ENCODE measurements around the gene MAD1L1.

Gene MAD1L1

DNA sequence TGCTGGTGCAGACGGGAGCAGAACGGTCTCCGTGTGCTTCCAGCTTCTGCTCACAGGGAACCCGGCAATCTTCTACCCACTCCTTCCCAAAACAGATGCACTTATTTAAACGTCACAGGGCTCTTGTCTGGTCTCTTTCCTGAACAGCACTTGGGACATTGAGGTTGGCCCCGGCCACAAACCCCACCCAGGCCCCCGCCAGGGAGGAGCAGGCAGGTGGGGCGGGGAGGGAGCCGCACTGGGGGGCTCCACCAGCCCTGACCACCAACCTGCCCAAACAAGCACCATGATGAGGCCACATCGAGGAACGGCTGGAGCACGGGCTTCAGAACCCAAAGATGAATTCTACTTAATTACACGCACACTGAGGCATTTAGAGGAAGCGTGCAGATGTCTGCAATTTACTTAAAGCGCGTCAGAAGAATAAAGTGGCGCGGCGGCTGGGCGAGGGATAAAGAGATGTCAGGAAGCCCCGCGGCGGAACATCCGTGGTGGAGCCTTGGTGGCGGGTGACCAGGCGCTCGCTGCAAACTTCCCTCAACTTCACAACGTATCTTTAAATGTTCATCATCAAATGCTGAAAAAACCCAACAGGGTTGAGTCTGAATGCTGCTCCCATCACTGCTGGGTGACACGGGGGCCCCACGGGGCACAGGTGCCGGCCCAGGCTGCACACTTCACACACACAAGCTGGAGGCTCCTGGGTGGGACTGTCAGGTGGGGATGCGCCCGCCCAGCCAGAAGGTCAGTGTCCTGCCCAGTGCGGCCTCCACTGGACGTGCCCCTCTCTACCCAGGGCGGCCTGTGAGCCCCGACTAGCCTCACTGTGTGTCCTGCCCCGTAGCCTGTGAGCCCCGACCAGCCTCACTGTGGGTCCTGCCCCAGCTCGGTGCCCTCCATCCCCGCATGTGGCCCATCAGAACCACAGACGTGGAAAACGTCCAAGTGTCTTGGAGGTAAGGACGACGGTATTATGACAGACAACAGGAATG lies 279.2 kb downstream of the MAD1L1 start:
- Histone ChIP-seq H3K4me1 (ENCODE audit: control insufficient read depth, insufficient read depth, low read length) (no peaks in the 10 kb centered on the region), H3K27ac (ENCODE audit: extremely low read depth, low read depth, low read length) (no peak overlapping the region), H3K4me3 (ENCODE audit: low read depth, low read length) (no peak overlapping the region), H3K36me3 (ENCODE audit: control insufficient read depth in 2 of 2, insufficient read depth in 1 of 2, low read length in 2 of 2) (no peaks in the 10 kb centered on the region), H3K9me3 (ENCODE audit: control insufficient read depth, insufficient read depth, low read depth, low read length) (no peaks in the 10 kb centered on the region)
- TF ChIP-seq ZFP41 (tag by site-specific recombination; IDR thresholded peaks at IDR 0.05; ENCODE audit: borderline replicate concordance), result no peak
- no peak for TF ChIP-seq ZNF394 (tag by site-specific recombination; IDR thresholded peaks at IDR 0.05; ENCODE audit: borderline replicate concordance)
- no peak for TF ChIP-seq ZNF561 (tag by site-specific recombination; IDR thresholded peaks at IDR 0.05; ENCODE audit: borderline replicate concordance)
- no peak for TF ChIP-seq ZNF501 (tag by site-specific recombination; IDR thresholded peaks at IDR 0.05)
- TF ChIP-seq ZNF350 (tag by site-specific recombination; IDR thresholded peaks at IDR 0.05), result no peak
- TF ChIP-seq HOXA7 (CRISPR knock-in tag; IDR thresholded peaks at IDR 0.05; ENCODE audit: borderline replicate concordance), result no peak
- no peak for TF ChIP-seq TCF7L2 (IDR thresholded peaks at IDR 0.05; ENCODE audit: borderline replicate concordance, low read depth, low read length)
- no peak for TF ChIP-seq ZNF16 (tag by site-specific recombination; IDR thresholded peaks at IDR 0.05; ENCODE audit: low read depth)
- no peak for TF ChIP-seq ZNF768 (tag by site-specific recombination; IDR thresholded peaks at IDR 0.05)
- TF ChIP-seq SCRT2 (tag by site-specific recombination; IDR thresholded peaks at IDR 0.05), result no peak
- TF ChIP-seq, protein P1, sequence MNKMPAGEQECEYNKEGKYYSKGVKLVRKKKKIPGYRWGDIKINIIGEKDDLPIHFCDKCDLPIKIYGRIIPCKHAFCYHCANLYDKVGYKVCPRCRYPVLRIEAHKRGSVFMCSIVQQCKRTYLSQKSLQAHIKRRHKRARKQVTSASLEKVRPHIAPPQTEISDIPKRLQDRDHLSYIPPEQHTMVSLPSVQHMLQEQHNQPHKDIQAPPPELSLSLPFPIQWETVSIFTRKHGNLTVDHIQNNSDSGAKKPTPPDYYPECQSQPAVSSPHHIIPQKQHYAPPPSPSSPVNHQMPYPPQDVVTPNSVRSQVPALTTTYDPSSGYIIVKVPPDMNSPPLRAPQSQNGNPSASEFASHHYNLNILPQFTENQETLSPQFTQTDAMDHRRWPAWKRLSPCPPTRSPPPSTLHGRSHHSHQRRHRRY (tag by site-specific recombination; IDR thresholded peaks at IDR 0.05), result no peak
- TF ChIP-seq, protein P2, sequence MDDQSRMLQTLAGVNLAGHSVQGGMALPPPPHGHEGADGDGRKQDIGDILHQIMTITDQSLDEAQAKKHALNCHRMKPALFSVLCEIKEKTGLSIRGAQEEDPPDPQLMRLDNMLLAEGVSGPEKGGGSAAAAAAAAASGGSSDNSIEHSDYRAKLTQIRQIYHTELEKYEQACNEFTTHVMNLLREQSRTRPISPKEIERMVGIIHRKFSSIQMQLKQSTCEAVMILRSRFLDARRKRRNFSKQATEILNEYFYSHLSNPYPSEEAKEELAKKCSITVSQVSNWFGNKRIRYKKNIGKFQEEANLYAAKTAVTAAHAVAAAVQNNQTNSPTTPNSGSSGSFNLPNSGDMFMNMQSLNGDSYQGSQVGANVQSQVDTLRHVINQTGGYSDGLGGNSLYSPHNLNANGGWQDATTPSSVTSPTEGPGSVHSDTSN (CRISPR knock-in tag; IDR thresholded peaks at IDR 0.05), result no peak
- no peak for TF ChIP-seq TRIM28 (IDR thresholded peaks at IDR 0.05; ENCODE audit: borderline replicate concordance, low read length)
- no peak for TF ChIP-seq ZBTB8A (tag by site-specific recombination; IDR thresholded peaks at IDR 0.05)
- TF ChIP-seq ZNF654 (tag by site-specific recombination; IDR thresholded peaks at IDR 0.05; ENCODE audit: low read depth), result no peak
- no peak for TF ChIP-seq KLF8 (tag by site-specific recombination; IDR thresholded peaks at IDR 0.05)
- TF ChIP-seq ZFP37 (tag by site-specific recombination; IDR thresholded peaks at IDR 0.05), result no peak
- ChIA-PET CTCF (no interaction called here), POLR2A (no interaction called here)

DNA sequence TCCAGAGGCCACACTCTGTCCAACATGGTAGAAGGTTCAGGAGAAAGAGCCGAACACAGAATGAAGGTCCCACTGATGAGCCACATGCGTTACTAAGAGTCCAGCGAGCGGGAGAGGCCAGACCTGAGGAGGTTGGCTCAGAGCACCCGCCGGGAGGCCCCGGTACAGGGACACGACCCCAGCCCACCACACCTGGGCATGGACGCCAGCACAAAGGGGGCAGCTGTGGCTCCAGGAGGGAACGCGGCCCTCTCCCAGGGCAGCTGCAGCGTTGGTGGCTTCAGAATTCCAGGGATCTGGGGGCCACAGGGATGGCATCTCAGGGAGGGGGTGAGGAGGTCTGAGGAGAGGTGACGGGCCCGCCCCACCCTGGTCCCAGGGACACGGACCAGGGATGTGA lies 280.0 kb downstream of the MAD1L1 start:
- no peaks in the 10 kb centered on the region for H3K4me1 ChIP-seq (ENCODE audit: control insufficient read depth, insufficient read depth, low read length)
- no peak overlapping the region for H3K4me3 ChIP-seq (ENCODE audit: low read depth, low read length)
- H3K27ac ChIP-seq (ENCODE audit: extremely low read depth, low read depth, low read length), result no peak overlapping the region
- H3K9me3 ChIP-seq (ENCODE audit: control insufficient read depth, insufficient read depth, low read depth, low read length), result no peaks in the 10 kb centered on the region
- CTCF ChIA-PET, result no interaction called here
- H3K36me3 ChIP-seq (ENCODE audit: control insufficient read depth in 2 of 2, insufficient read depth in 1 of 2, low read length in 2 of 2), result no peaks in the 10 kb centered on the region
- POLR2A ChIA-PET, result no interaction called here
- TF ChIP-seq, protein P3, sequence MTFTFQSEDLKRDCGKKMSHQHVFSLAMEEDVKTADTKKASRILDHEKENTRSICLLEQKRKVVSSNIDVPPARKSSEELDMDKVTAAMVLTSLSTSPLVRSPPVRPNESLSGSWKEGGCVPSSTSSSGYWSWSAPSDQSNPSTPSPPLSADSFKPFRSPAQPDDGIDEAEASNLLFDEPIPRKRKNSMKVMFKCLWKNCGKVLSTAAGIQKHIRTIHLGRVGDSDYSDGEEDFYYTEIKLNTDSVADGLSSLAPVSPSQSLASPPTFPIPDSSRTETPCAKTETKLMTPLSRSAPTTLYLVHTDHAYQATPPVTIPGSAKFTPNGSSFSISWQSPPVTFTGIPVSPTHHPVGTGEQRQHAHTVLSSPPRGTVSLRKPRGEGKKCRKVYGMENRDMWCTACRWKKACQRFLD (tag by site-specific recombination; IDR thresholded peaks at IDR 0.05), result no peak
- TF ChIP-seq GLIS1 (tag by site-specific recombination; IDR thresholded peaks at IDR 0.05), result no peak
- no peak for TF ChIP-seq ZFP69B (tag by site-specific recombination; IDR thresholded peaks at IDR 0.05)
- TF ChIP-seq, protein P4, sequence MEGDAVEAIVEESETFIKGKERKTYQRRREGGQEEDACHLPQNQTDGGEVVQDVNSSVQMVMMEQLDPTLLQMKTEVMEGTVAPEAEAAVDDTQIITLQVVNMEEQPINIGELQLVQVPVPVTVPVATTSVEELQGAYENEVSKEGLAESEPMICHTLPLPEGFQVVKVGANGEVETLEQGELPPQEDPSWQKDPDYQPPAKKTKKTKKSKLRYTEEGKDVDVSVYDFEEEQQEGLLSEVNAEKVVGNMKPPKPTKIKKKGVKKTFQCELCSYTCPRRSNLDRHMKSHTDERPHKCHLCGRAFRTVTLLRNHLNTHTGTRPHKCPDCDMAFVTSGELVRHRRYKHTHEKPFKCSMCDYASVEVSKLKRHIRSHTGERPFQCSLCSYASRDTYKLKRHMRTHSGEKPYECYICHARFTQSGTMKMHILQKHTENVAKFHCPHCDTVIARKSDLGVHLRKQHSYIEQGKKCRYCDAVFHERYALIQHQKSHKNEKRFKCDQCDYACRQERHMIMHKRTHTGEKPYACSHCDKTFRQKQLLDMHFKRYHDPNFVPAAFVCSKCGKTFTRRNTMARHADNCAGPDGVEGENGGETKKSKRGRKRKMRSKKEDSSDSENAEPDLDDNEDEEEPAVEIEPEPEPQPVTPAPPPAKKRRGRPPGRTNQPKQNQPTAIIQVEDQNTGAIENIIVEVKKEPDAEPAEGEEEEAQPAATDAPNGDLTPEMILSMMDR (tag by site-specific recombination; IDR thresholded peaks at IDR 0.05), result no peak
- no peak for TF ChIP-seq ZNF202 (tag by site-specific recombination; IDR thresholded peaks at IDR 0.05; ENCODE audit: borderline replicate concordance)
- no peak for TF ChIP-seq ZSCAN23 (tag by site-specific recombination; IDR thresholded peaks at IDR 0.05)
- TF ChIP-seq, protein P5, sequence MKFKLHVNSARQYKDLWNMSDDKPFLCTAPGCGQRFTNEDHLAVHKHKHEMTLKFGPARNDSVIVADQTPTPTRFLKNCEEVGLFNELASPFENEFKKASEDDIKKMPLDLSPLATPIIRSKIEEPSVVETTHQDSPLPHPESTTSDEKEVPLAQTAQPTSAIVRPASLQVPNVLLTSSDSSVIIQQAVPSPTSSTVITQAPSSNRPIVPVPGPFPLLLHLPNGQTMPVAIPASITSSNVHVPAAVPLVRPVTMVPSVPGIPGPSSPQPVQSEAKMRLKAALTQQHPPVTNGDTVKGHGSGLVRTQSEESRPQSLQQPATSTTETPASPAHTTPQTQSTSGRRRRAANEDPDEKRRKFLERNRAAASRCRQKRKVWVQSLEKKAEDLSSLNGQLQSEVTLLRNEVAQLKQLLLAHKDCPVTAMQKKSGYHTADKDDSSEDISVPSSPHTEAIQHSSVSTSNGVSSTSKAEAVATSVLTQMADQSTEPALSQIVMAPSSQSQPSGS (tag by site-specific recombination; IDR thresholded peaks at IDR 0.05; ENCODE audit: low read depth), result no peak

All from HEK293 (cell line).